Prostate gland (tissue), 2 donors: ENCODE results near the gene TAF6.

Experiments used
- POLR2AphosphoS5 ChIP-seq: sonication (generic); formaldehyde crosslinking; IDR thresholded peaks from one replicate; pipeline ENCODE4 v1.6.1; 2017; ENCODE audit warnings: antibody characterized with exemption
- TF ChIP-seq, protein P1 (sequence below), 4 experiments: fragments of 200-600 bp in 2 of 4; fragments of 450-650 bp in 2 of 4; sonication (generic) in 2 of 4; IDR thresholded peaks; 1 replicate in 3 of 4; 2 replicates in 1 of 4; pipeline ENCODE4 v1.5.1; 2016 to 2019; ENCODE audit warnings: antibody characterized with exemption in 4 of 4, mild to moderate bottlenecking in 2 of 4, moderate library complexity in 2 of 4

DNA sequence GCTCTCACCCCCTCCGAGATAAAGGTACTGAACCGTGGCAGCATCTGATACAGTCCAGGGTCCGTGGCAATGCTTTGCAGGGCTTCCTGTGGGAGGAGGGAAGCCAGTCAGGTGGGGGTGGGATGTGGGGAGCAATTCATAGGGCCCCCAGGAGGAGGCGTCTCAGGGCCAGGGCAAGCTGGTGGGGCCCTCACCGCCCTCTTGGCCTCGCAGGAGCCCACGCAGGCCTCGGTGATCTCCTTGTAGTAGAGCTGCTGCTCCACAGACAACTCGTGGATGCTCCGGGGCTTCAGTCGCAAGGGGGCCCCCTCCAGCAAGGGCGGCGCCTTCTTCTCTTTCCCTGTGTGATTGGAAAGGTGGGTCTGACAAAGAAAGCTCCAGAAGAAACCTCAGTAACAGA lies 7.2 kb downstream of the TAF6 start:
- TF ChIP-seq, protein P1, sequence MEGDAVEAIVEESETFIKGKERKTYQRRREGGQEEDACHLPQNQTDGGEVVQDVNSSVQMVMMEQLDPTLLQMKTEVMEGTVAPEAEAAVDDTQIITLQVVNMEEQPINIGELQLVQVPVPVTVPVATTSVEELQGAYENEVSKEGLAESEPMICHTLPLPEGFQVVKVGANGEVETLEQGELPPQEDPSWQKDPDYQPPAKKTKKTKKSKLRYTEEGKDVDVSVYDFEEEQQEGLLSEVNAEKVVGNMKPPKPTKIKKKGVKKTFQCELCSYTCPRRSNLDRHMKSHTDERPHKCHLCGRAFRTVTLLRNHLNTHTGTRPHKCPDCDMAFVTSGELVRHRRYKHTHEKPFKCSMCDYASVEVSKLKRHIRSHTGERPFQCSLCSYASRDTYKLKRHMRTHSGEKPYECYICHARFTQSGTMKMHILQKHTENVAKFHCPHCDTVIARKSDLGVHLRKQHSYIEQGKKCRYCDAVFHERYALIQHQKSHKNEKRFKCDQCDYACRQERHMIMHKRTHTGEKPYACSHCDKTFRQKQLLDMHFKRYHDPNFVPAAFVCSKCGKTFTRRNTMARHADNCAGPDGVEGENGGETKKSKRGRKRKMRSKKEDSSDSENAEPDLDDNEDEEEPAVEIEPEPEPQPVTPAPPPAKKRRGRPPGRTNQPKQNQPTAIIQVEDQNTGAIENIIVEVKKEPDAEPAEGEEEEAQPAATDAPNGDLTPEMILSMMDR (IDR thresholded peaks at IDR 0.05) = no peak
- no peak for TF ChIP-seq POLR2AphosphoS5
